KMS-11 (cell line): ENCODE data around the gene SPECC1.

ENCODE experiments used
- H2AFZ ChIP-seq: fragments of 200-600 bp; sonication (generic); 2 replicates; pipeline ENCODE4 v1.6.1; 2016; ENCODE audit warnings: antibody characterized with exemption, mixed run types, low read depth
- H3K27ac ChIP-seq: fragments of 200-600 bp; sonication (generic); 2 replicates; pipeline ENCODE4 v1.6.1; 2016; ENCODE audit warnings: mild to moderate bottlenecking, mixed run types
- H3K27me3 ChIP-seq: fragments of 200-600 bp; sonication (generic); 2 replicates; pipeline ENCODE4 v1.6.1; 2017; ENCODE audit warnings: mild to moderate bottlenecking, low read depth, mixed run types, moderate library complexity; ENCODE audit not compliant: insufficient read depth
- H3K36me3 ChIP-seq: fragments of 200-600 bp; sonication (generic); 2 replicates; pipeline ENCODE4 v1.6.1; 2017; ENCODE audit warnings: mild to moderate bottlenecking, mixed run types; ENCODE audit not compliant: insufficient read depth
- H3K4me1 ChIP-seq: fragments of 200-600 bp; sonication (generic); 2 replicates; pipeline ENCODE4 v1.6.1; 2016; ENCODE audit warnings: mild to moderate bottlenecking, low read depth, mixed run types; ENCODE audit not compliant: poor library complexity, severe bottlenecking
- H3K4me2 ChIP-seq: fragments of 200-600 bp; sonication (generic); 2 replicates; pipeline ENCODE4 v1.7.0; 2016; ENCODE audit warnings: mild to moderate bottlenecking, mixed run types
- H3K4me3 ChIP-seq: fragments of 200-600 bp; sonication (generic); IDR thresholded peaks from 2 replicates; pipeline ENCODE4 v1.6.1; 2017; ENCODE audit warnings: low read depth, low read length, mixed read lengths; ENCODE audit not compliant: insufficient read depth
- H3K79me2 ChIP-seq: fragments of 200-600 bp; sonication (generic); 2 replicates; pipeline ENCODE4 v1.6.1; 2016; ENCODE audit warnings: low read depth, mixed run types; ENCODE audit not compliant: insufficient read depth
- H3K9ac ChIP-seq: fragments of 200-600 bp; sonication (generic); 2 replicates; pipeline ENCODE4 v1.6.1; 2016; ENCODE audit warnings: mild to moderate bottlenecking, mixed run types
- H4K20me1 ChIP-seq: fragments of 200-600 bp; sonication (generic); 2 replicates; pipeline ENCODE4 v1.6.1; 2016; ENCODE audit warnings: mild to moderate bottlenecking, mixed run types; ENCODE audit not compliant: insufficient read depth
- CTCF ChIP-seq: fragments of 200-600 bp; sonication (generic); conservative IDR thresholded peaks from 2 replicates; pipeline ENCODE4 v1.6.1; 2017; ENCODE audit warnings: low read depth, mild to moderate bottlenecking, antibody characterized with exemption, low read length, moderate library complexity, mixed read lengths

SPECC1 gene

GRCh38 chr17:20118280-20118679, 109.1 kb downstream of the SPECC1 start:
- Histone ChIP-seq H3K27ac (no peak overlapping the region), H3K36me3 (no peaks in the 10 kb centered on the region), H3K4me1 (peaks cover 8% of the 10 kb centered on the region), H2AFZ (no peak overlapping the region), H3K79me2 (no peaks in the 10 kb centered on the region), H3K4me2 (no peak overlapping the region), H3K4me3 (no peak overlapping the region), H3K9ac (no peak overlapping the region), H3K27me3 (no peaks in the 10 kb centered on the region), H4K20me1 (no peaks in the 10 kb centered on the region)
- TF ChIP-seq CTCF, result no peak

GRCh38 chr17:20120836-20121235, 111.7 kb downstream of the SPECC1 start:
- Histone ChIP-seq H3K27me3 (no peaks in the 10 kb centered on the region), H4K20me1 (no peaks in the 10 kb centered on the region), H3K4me2 (no peak overlapping the region), H3K4me1 (peaks cover 8% of the 10 kb centered on the region), H3K9ac (no peak overlapping the region), H3K4me3 (no peak overlapping the region), H3K79me2 (no peaks in the 10 kb centered on the region), H3K27ac (no peak overlapping the region), H3K36me3 (no peaks in the 10 kb centered on the region), H2AFZ (no peak overlapping the region)
- TF ChIP-seq CTCF, result no peak

DNA sequence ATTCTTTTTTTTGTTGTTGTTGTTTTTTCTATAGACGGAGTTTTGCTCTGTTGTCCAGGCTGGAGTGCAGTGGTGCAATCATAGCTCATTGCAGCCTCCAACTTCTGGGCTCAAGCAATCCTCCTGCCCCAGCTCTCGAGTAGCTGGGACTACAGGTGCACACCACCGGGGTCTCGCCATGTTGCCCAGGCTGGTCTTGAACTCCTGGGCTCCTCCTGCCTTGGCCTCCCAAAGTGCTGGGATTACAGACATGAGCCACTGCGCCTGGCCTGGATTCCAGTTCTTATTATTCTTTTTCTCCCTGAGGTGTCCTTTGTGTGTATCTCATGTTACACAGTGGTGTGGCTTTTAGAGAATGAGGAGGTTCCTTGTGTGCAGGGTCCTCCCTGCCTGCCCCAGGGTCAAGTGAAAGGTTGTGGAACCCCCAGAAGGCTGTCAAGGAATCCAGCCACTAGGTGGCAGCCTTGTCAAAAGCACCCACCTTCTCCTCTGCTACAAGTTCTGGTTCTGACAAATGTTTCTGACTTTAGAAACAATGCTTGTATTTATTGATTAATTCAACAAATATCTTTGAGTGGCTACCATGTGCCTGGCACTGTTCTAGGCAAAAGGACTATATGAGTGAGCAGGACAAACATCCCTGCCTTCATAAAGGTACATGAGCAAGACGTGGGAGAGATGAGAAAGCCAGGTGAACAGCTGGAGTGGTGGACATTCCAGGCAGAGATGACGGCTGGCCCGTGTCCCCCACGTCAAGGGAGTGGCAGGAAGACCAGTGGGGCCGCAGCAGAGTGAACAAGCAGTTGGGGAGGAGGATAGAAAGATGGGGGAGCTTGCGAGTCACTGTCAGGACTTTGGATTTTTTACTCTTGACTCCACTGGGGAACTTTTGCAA, 112.4 kb downstream of the SPECC1 start:
- no peak overlapping the region for H2AFZ ChIP-seq
- no peaks in the 10 kb centered on the region for H3K79me2 ChIP-seq
- H3K27ac ChIP-seq, result no peak overlapping the region
- H3K4me1 ChIP-seq, result peaks cover 5% of the 10 kb centered on the region
- peak; percentile 82 for TF ChIP-seq CTCF
- H3K27me3 ChIP-seq, result no peaks in the 10 kb centered on the region
- H3K4me2 ChIP-seq, result no peak overlapping the region
- H3K4me3 ChIP-seq, result no peak overlapping the region
- H3K9ac ChIP-seq, result no peak overlapping the region
- H3K36me3 ChIP-seq, result no peaks in the 10 kb centered on the region
- no peaks in the 10 kb centered on the region for H4K20me1 ChIP-seq

DNA sequence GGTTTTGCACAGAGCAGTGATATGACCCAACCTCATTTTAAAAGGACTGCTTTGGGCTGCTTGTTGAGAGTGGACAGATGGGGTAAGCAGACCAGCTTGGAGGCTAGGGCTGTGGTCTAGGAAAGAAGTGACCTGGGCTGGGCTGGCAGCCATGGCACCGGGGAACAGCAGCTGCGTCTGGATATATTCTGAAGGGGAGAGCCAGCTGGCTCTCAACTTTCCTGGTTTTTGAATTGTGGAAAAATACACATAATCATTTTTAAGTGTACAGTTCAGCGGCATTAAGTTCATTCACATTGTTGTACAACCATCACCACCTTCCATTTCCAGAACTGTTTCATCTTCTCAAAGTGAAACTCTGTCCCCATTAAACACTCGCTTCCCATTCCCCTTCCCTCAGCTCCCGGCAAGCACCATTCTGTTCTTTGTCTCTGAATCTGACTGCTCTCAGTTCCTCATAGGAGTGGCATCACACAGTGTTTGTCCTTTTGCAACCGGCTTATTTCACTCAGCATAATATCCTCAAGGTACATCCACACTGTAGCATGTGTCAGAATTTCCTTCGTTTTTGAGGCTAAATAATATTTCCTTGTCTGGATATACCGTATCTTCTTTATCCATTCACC, 113.2 kb downstream of the SPECC1 start:
- Histone ChIP-seq H3K27ac (no peak overlapping the region), H3K4me3 (no peak overlapping the region), H3K4me1 (no peaks in the 10 kb centered on the region), H3K36me3 (no peaks in the 10 kb centered on the region), H3K79me2 (no peaks in the 10 kb centered on the region), H2AFZ (no peak overlapping the region), H3K27me3 (no peaks in the 10 kb centered on the region), H4K20me1 (no peaks in the 10 kb centered on the region), H3K4me2 (no peak overlapping the region), H3K9ac (no peak overlapping the region)
- TF ChIP-seq CTCF, result no peak
